OCI-M2 (cell line): Measurements from ENCODE around the gene WNK2.

ENCODE experiments used
- DNase-seq: peaks from one replicate; lab custom pipeline; 2025; ENCODE audit not compliant: unreplicated experiment; lab: John Stamatoyannopoulos, UW

The WNK2 gene

DNA sequence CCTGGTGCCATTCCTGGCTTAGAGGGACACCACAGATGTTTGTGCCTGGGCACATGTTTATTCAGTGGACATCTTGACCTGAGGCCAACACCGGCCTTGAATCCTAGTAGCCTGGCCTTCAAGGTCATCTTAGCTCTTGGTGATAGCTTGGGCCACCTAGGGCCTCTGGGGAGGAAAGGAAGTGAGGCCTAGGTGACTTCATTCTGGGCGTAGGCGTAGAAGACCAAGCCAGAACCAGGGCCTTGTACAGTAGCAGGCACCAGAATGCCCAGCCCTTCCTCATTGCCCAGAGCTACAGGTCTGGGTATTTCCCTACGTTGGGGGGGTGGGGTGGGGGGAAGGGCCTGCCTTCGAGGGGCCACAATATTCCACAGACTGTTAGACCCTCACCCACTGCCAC lies 33.8 kb downstream of the WNK2 start:
- no peak for DNase-seq

- no peak for DNase-seq
These were observed 34.2 kb downstream of the WNK2 start for GRCh38 chr9:93218161-93218560.

- no peak for DNase-seq
These were observed 34.9 kb downstream of the WNK2 start for GRCh38 chr9:93218671-93219420.

GRCh38 chr9:93219692-93220091 lies 35.8 kb downstream of the WNK2 start:
- no peak for DNase-seq

DNA sequence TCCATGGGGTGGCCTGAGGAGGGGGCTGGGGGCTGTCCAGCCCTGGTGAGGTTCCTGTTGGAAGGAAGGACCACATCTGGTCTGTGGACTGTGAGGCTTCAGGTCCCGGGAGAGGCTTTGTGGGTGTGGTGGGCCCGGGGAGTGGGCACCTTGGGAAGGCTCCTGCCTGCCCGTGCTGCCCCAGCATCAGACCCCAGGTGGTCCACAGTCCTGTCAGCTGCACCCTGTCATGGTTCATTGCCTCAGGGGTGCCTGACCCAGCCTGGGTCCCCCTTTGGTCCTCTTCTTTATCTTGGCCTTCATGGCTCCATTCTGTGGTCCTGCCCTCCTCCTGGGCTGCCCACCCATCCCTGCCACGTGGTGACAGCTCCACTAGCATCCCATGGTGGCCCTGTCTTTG lies 36.7 kb downstream of the WNK2 start:
- DNase-seq: no peak

DNA sequence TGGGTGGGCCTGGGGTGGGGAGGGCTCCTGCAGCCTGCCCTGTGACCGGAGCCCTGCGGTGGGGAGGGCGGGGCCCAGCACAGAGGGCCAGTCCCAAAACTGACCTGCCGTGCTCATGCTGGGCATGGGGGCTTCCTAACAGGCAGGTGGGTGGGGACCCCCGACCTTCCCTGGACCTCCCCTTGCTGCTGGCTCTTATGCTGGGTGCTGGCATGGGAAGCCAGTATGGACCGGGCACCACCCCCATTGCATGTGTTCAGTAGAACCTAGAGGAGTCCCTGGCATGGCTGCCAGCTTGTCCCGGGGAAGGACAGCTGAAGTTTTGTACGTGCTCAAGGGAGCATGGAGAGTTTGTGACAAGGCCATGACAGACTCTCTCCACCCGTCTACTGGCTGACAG lies 37.1 kb downstream of the WNK2 start:
- DNase-seq: no peak

GRCh38 chr9:93222890-93223259 lies 38.9 kb downstream of the WNK2 start:
- no peak for DNase-seq

DNA sequence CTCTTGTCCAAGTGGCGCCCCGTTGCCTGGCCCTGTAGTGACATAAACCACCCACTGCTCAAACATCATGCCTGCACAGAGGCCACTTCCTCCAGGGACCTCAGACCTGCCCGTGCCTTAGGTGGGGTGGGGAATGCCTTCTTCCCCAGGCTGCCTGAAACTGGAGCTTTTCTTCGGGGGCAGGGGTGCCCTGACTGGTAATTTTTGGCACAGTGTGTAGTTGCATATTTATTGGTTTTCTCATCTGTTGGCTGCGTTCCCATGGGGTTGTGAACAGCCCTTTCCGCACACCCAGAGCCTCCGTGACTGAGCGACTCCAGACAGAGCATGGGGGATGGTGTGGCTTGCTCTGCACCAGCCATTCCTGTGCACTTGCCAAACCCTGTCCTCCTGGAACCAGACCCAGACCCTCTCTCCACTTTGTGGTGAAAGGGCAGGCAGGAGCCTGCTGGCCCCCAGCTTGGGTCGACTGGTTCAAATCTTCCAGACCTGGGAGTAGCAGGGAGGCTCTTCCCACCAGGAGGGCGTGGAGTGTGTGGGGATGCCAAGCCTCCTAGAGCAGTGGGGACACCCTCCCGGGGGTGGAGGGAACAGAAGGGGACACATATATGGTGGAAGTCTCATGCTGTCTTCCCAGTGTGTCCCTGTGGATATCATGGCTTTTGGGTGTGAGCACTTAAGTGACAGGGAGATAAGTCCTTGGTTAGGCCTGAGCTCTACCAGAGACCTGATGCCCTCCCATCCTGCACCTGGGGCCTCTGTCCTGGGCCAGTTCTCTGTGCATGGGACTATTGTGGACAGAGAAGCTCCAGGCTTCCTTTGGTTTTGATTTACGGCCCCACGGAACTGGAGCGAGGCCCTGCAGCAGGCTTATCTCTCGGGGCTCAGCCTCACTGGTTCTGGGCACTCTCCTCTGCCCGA lies 39.6 kb downstream of the WNK2 start:
- DNase-seq: no peak

GRCh38 chr9:93224591-93224990 lies 40.7 kb downstream of the WNK2 start:
- no peak for DNase-seq

GRCh38 chr9:93225417-93225816 lies 41.5 kb downstream of the WNK2 start:
- DNase-seq: no peak

DNA sequence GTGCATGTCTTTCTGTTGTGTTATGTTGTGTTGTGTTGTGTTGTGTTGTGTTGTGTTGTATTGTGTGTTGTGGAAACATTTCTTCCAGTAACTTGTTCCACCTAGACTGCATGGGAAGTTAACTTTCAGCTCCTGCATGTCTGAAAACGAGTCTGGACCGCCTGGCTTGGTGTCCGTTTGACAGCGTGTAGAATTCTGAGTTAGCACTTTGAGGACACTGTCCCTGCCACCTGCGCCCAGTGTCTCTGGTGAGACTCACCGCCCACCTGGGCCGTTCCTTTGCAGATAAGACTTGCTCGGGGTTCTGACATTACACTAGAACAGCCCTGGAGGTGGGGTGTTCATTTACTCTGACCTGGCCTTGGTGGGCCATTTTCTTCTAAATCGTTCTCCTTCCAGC lies 42.0 kb downstream of the WNK2 start:
- DNase-seq: no peak

GRCh38 chr9:93226819-93227218 lies 42.9 kb downstream of the WNK2 start:
- DNase-seq: no peak

DNA sequence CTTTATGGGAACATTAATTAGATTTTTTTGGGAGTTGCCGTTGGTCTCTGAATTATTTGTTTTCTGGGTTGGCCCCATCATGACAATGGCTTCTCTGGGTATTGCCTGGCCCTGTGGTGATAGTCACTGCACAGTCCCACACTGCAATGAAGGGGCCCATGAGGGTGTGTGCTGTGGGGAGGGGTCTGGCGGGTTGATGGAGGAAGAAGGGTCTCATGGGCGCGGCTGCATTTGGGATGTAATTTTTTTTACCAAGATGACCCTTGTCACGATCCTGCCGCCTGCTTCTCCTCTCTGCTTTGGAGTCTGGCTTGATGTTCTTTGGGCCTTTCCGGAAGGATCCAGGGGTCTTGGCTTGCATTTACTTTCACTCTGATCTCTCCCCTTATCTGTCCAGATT lies 44.1 kb downstream of the WNK2 start:
- no peak for DNase-seq

- DNase-seq: no peak
These were observed 44.5 kb downstream of the WNK2 start for GRCh38 chr9:93228453-93228852.

- DNase-seq: no peak
These were observed 45.7 kb downstream of the WNK2 start for GRCh38 chr9:93229636-93230035.

DNA sequence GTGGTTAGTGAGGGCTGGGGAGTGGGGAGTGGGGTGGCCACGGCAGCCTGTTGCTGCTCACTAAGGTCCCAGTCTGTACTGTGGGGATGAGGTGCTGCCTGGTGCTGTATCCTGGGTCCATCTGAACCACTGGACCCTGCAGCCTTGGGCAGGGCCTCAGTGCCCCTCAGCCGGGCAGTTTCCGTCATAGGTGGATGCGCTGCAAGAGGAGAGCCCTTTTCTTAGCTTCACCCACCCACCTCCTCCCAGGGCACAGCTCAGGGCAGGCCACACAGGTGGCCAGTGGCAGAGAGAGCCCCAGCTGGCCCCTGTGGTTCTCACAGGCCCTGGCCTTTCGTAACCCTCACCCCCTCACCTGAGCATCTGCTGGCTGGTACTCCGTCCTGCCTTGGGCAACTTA lies 46.2 kb downstream of the WNK2 start:
- no peak for DNase-seq

- no peak for DNase-seq
These were observed 46.7 kb downstream of the WNK2 start for GRCh38 chr9:93230601-93231000.

DNA sequence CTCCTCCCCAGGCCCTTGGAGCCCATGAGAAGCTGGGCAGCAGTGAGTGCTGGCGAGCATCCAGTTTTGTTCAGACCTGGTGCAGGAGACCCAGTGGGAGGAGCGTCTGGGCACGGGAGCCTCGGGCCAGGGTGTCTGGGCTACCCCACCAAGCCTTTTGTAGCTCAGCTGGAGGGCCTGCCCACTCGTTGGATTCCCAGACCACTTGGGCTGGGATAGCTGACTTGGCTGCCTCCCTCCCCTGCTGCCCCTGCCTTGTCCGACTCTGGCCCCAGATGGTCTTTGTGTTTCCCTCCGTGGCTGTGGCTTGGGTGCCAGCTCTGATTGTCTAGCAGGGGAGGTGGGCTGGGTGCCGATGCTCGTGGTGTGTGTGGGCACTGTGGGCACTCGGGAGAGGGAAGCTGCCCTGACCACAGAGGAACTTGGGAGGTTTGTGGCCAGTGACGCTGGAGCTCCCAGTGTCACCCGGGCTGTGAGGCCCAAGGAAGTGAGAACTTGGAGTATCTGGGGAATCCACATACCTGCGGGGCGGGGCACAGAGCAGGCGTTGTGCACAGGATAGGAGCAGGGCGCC lies 47.3 kb downstream of the WNK2 start:
- DNase-seq: no peak

- DNase-seq: no peak
These were observed 47.8 kb downstream of the WNK2 start for GRCh38 chr9:93231716-93232115.

DNA sequence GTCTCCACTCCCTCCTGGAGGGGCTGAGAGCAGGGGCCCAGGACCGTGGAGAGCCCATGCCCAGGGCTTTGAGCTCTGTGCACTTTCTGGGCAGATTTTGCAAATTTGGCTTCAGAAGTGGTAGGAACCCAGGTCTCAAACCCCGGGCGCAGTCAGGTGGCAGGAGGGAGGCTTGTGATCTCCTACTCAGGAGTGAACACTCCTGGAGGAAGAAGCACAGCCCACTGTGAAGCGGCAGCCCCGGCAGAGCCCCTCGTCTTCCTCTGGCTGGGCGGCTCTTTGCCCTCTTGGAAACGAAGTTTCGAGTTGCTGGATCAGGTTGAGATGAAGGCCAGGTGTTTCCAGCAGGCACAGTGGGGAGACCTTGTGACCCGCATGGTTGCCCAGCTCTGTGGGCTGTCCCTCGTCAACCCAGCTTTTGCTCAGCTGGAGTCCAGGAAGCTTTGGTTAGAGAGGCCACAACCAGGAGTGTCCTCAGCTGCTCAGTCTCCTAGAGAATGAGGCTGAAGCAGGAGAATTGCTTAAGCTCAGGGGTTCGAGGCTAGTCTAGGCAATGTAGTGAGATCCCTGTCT lies 48.5 kb downstream of the WNK2 start:
- no peak for DNase-seq

- DNase-seq: no peak
These were observed 49.1 kb downstream of the WNK2 start for GRCh38 chr9:93233033-93233432.

- DNase-seq: no peak
These were observed 50.7 kb downstream of the WNK2 start for GRCh38 chr9:93234600-93234999.
